ENCODE measurements around the gene KCNS1. TPM values are rescaled to one million over a fixed set of nuclear protein-coding genes. Genes with fewer than 3 reads are reported as not detected.

Gene KCNS1
- total and polyA plus RNA-seq, 8 donors = 0.04 to 1.3 (median 0.09) TPM; not detected in 1

Other genes starting within 250 kb of the KCNS1 start
- gene YWHAB, start 215.4 kb downstream of the KCNS1 start, total RNA-seq = 10 to 100 TPM; 24.9 to 87.3 (median 47.0) TPM
- gene YWHAB, start 215.4 kb downstream of the KCNS1 start, polyA plus RNA-seq = 10 to 100 TPM; 17.9 to 47.4 TPM
- 10 to 100 TPM; 18.7 to 64.5 (median 22.4) TPM for gene PABPC1L, start 191.1 kb downstream of the KCNS1 start, total RNA-seq
- gene PABPC1L, start 191.1 kb downstream of the KCNS1 start, polyA plus RNA-seq = 100 to 1,000 TPM; 150 to 156 TPM
- gene TOMM34, start 140.7 kb downstream of the KCNS1 start, total RNA-seq = 10 to 100 TPM in 2 of 6 donors, 1 to 10 TPM in 4; 4.9 to 12.4 (median 7.4) TPM
- 10 to 100 TPM in 1 of 2 donors, 1 to 10 TPM in 1; 7.4 to 18.6 TPM for gene TOMM34, start 140.7 kb downstream of the KCNS1 start, polyA plus RNA-seq
- 10 to 100 TPM in 3 of 6 donors, 1 to 10 TPM in 3; 7.1 to 18.9 (median 10.4) TPM for gene STK4, start 134.6 kb downstream of the KCNS1 start, total RNA-seq
- gene STK4, start 134.6 kb downstream of the KCNS1 start, polyA plus RNA-seq = 1 to 10 TPM; 3.7 to 5.0 TPM
- not detected for gene WFDC5, start 14.0 kb upstream of the KCNS1 start, total RNA-seq
- not detected for gene WFDC5, start 14.0 kb upstream of the KCNS1 start, polyA plus RNA-seq
- not detected for gene WFDC12, start 23.3 kb upstream of the KCNS1 start, total RNA-seq
- gene WFDC12, start 23.3 kb upstream of the KCNS1 start, polyA plus RNA-seq = not detected
- 1 to 10 TPM in 2 of 6 donors, under 1 TPM in 1, not detected in 3; 0.67 to 1.9 (median 1.4) TPM for gene PI3, start 73.8 kb upstream of the KCNS1 start, total RNA-seq
- gene PI3, start 73.8 kb upstream of the KCNS1 start, polyA plus RNA-seq = under 1 TPM; 0.40 to 0.72 TPM
- not detected for gene SEMG1, start 105.9 kb upstream of the KCNS1 start, total RNA-seq
- not detected for gene SEMG1, start 105.9 kb upstream of the KCNS1 start, polyA plus RNA-seq
- not detected for gene SEMG2, start 120.2 kb upstream of the KCNS1 start, total RNA-seq
- not detected for gene SEMG2, start 120.2 kb upstream of the KCNS1 start, polyA plus RNA-seq
- gene SLPI, start 153.4 kb upstream of the KCNS1 start, total RNA-seq = 10 to 100 TPM in 4 of 6 donors, 1 to 10 TPM in 2; 4.4 to 51.1 (median 24.1) TPM
- 10 to 100 TPM; 27.3 to 49.4 TPM for gene SLPI, start 153.4 kb upstream of the KCNS1 start, polyA plus RNA-seq
- gene RBPJL, start 205.7 kb upstream of the KCNS1 start, total RNA-seq = 100 to 1,000 TPM; 169 to 591 (median 427) TPM
- 1,000 to 10,000 TPM; 1,163 to 1,575 TPM for gene RBPJL, start 205.7 kb upstream of the KCNS1 start, polyA plus RNA-seq
- 1 to 10 TPM in 5 of 6 donors, under 1 TPM in 1; 0.89 to 6.4 (median 2.3) TPM for gene MATN4, start 207.2 kb upstream of the KCNS1 start, total RNA-seq
- gene MATN4, start 207.2 kb upstream of the KCNS1 start, polyA plus RNA-seq = 1 to 10 TPM; 1.5 to 3.1 TPM
- gene SDC4, start 247.3 kb upstream of the KCNS1 start, total RNA-seq = 100 to 1,000 TPM in 2 of 6 donors, 10 to 100 TPM in 4; 50.9 to 208 (median 56.0) TPM
- 10 to 100 TPM; 48.2 to 54.8 TPM for gene SDC4, start 247.3 kb upstream of the KCNS1 start, polyA plus RNA-seq